RWPE1 (cell line): ENCODE results near the gene RBM6.

Experiments
- CTCF ChIA-PET: fragments of 350-600 bp; sonication (Branson Sonifier 250); formaldehyde crosslinking; extraction: SDS; loops from one replicate; lab custom pipeline; 2021; lab: Yijun Ruan, JAX
- POLR2A ChIA-PET: fragments of 400-600 bp; formaldehyde crosslinking; extraction: SDS; loops from one replicate; lab custom pipeline; 2020; ENCODE audit warnings: antibody characterized with exemption; ENCODE audit not compliant: low non-redundant PET; lab: Yijun Ruan, JAX
- DNase-seq: peaks from one replicate; pipeline ENCODE4 v3.0.0; 2012; ENCODE audit warnings: low spot score
- H3K27ac ChIP-seq: fragments of 450-650 bp; 2 replicates; pipeline ENCODE4 v1.5.1; 2017
- TF ChIP-seq, protein P1 (sequence below): fragments of 450-650 bp; conservative IDR thresholded peaks from 2 replicates; pipeline ENCODE4 v1.5.1; 2017; ENCODE audit warnings: low read depth, mild to moderate bottlenecking

RBM6 gene, protein sequence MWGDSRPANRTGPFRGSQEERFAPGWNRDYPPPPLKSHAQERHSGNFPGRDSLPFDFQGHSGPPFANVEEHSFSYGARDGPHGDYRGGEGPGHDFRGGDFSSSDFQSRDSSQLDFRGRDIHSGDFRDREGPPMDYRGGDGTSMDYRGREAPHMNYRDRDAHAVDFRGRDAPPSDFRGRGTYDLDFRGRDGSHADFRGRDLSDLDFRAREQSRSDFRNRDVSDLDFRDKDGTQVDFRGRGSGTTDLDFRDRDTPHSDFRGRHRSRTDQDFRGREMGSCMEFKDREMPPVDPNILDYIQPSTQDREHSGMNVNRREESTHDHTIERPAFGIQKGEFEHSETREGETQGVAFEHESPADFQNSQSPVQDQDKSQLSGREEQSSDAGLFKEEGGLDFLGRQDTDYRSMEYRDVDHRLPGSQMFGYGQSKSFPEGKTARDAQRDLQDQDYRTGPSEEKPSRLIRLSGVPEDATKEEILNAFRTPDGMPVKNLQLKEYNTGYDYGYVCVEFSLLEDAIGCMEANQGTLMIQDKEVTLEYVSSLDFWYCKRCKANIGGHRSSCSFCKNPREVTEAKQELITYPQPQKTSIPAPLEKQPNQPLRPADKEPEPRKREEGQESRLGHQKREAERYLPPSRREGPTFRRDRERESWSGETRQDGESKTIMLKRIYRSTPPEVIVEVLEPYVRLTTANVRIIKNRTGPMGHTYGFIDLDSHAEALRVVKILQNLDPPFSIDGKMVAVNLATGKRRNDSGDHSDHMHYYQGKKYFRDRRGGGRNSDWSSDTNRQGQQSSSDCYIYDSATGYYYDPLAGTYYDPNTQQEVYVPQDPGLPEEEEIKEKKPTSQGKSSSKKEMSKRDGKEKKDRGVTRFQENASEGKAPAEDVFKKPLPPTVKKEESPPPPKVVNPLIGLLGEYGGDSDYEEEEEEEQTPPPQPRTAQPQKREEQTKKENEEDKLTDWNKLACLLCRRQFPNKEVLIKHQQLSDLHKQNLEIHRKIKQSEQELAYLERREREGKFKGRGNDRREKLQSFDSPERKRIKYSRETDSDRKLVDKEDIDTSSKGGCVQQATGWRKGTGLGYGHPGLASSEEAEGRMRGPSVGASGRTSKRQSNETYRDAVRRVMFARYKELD

DNA sequence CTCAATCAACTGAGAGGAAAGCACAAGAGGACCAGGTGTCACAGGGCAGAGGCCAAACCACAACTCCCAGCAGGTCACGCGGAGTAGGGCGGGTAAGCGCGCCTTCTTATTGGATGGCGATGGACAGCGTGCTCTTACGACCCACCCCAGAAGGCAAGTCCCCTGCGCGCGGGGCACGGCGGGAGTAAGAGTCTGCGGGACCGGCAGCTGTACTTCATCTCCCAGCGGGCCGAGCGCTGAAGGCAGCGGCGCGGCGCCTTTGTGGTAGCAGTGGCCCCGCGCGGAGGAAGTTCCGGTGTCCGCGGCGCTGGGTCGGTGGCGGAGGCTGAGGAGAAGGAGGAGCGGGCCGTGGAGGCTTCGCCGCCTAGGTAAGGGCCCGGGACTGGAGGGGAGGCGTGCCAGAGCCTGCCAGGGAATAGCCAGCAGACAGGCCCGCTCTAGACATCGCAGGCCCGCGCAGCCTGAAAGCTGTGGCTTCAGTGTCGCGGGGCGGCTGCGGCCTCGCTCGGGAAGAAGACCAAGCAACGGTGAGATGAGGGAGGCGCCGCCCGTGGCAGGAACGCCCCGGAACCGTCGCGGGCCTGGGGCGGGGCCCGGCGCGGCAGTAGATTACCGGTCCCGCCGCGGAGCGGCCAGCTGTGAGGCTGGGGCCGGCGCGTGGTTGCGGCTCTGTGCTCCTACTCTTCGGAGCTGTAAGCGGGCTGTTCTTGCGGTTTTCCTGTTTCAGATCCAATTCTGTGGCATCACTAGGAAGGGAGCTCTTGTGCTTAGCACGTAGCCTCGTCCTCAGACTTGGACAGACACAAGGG lies at the start of gene RBM6:
Gene RBM6, plus strand, starts transcription at position 293 of the 809 bp plus-strand sequence. CDS start 22,492 bp downstream, outside the sequence.
- TF ChIP-seq, protein P1, sequence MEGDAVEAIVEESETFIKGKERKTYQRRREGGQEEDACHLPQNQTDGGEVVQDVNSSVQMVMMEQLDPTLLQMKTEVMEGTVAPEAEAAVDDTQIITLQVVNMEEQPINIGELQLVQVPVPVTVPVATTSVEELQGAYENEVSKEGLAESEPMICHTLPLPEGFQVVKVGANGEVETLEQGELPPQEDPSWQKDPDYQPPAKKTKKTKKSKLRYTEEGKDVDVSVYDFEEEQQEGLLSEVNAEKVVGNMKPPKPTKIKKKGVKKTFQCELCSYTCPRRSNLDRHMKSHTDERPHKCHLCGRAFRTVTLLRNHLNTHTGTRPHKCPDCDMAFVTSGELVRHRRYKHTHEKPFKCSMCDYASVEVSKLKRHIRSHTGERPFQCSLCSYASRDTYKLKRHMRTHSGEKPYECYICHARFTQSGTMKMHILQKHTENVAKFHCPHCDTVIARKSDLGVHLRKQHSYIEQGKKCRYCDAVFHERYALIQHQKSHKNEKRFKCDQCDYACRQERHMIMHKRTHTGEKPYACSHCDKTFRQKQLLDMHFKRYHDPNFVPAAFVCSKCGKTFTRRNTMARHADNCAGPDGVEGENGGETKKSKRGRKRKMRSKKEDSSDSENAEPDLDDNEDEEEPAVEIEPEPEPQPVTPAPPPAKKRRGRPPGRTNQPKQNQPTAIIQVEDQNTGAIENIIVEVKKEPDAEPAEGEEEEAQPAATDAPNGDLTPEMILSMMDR = no peak
- POLR2A ChIA-PET = interaction anchor here (0.5 kb wide), 1 partner anchor 76 kb away, joined by 4 read pairs; no protein-coding TSS in a partner anchor
- peak; percentile 95 for DNase-seq
- peak within 1 kb of the TSS; percentile 96 for H3K27ac ChIP-seq
- CTCF ChIA-PET = interaction anchor here (0.6 to 0.7 kb wide), 2 partner anchors 8 to 116 kb away, joined by 5 read pairs; no protein-coding TSS in a partner anchor

DNA sequence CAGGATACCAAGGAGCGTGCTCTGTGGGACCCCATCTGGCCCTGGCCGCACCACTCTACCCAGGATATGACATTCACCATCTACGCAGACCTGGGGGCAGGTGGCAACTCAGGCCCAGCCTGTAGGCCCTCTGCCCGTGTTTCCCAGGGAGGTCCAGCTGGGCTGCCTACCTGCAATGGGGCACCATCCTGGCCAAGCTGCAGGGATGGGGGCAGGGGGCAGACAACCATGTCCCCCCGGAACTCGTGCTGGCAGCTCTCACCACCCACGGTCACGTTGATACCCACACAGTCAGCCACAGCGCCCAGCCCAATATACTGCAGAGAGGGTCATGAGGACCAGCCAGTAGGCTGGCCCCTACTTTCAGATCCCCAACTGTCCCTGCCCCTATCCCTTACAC lies 44.2 kb upstream of the RBM6 start:
- TF ChIP-seq, protein P1 = no peak
- H3K27ac ChIP-seq = peak overlapping the region; percentile 100
- DNase-seq = no peak
- ChIA-PET CTCF (no interaction called here), POLR2A (no interaction called here)

DNA sequence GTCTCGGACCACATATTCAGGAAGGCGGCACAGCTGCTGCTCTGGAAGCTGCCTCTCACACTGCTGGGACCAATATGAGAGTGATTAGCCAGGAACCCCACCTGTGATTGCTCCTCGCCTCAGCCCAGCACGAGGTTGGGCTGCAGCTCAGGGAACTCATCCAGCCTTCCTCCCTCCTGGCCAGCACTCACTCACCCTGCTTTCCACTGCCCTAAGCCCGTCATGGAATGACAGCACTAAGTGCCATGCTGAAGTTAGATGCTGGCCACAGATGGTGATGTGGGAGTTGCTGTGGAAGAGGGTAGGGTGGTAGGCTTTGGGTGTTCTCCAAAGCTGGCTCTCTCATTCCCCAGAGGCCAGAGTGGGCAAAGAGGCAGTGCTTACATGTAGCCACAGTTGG lies 43.6 kb upstream of the RBM6 start:
- no peak for DNase-seq
- H3K27ac ChIP-seq = peak overlapping the region; percentile 100
- ChIA-PET POLR2A (no interaction called here), CTCF (no interaction called here)
- TF ChIP-seq, protein P1 = no peak

DNA sequence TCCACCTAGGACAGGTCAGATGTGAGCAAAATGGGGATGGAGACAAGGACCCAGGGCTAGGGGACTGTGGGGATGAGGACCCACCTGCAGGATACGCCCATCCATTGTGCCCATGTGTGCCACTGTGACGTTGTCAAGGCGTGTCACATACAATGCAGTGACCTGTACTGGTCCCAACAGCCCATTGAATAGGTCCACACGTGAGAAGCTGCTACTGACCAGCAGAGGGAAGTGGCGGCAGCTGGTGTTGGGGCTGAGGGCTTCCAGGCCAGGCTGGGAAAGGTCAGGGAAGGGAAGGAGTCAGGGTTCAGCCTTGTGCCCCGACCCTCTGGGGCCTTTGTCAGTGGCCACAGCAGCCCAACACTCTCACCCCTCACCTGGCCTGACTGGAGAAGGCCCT lies 41.0 kb upstream of the RBM6 start:
- TF ChIP-seq, protein P1 = no peak
- CTCF ChIA-PET = no interaction called here
- POLR2A ChIA-PET = no interaction called here
- no peak for DNase-seq
- peak overlapping the region; percentile 100 for H3K27ac ChIP-seq

DNA sequence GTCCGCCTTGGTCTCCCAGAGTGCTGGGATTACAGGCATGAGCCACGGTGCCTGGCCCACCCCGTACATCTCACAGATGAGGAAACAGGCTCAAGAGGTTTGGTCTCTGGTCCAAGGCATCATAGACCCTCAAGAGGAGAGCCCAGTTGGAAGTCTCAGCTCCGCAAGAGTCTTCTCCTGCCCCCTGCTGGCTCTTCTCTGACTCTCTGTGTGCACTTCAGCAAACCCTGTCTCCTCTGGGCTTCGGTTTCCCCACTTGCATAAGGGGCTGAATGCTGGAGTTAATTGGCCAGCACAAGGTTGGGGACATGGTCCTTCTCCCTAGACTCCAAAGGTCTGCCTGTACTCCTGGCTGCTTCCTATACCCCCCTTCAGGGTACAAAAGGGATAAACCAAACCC lies 40.1 kb upstream of the RBM6 start:
- H3K27ac ChIP-seq = peak overlapping the region; percentile 100
- DNase-seq = no peak
- TF ChIP-seq, protein P1 = no peak
- ChIA-PET POLR2A (no interaction called here), CTCF (interaction anchor here (0.6 kb wide), 1 partner anchor 34 kb away, joined by 9 read pairs; no protein-coding TSS in a partner anchor)
